Measurements from ENCODE around the gene HOXC11.
A peak's percentile ranks its signal among the peaks of the same experiment; 100 is the strongest.

Gene HOXC11

GRCh38 chr12:54014377-54015017, 41.6 kb downstream of the HOXC11 start:
- TF ChIP-seq CTCF (IDR thresholded peaks at IDR 0.05), result no peak
- TF ChIP-seq ZFX (IDR thresholded peaks at IDR 0.05; ENCODE audit: borderline replicate concordance), result no peak
- no peak overlapping the region for H3K27ac ChIP-seq

GRCh38 chr12:54015018-54015931, 42.3 kb downstream of the HOXC11 start:
- peak overlapping the region; percentile 83 for H3K27ac ChIP-seq
- TF ChIP-seq CTCF (IDR thresholded peaks at IDR 0.05), result no peak
- no peak for TF ChIP-seq ZFX (IDR thresholded peaks at IDR 0.05; ENCODE audit: borderline replicate concordance)

GRCh38 chr12:54016051-54016450, 43.1 kb downstream of the HOXC11 start:
- H3K27ac ChIP-seq, result peak overlapping the region; percentile 83
- TF ChIP-seq ZFX (IDR thresholded peaks at IDR 0.05; ENCODE audit: borderline replicate concordance), result no peak
- TF ChIP-seq CTCF (IDR thresholded peaks at IDR 0.05), result no peak

GRCh38 chr12:54016478-54016964, 43.6 kb downstream of the HOXC11 start:
- TF ChIP-seq CTCF (IDR thresholded peaks at IDR 0.05) (no peak), ZFX (IDR thresholded peaks at IDR 0.05; ENCODE audit: borderline replicate concordance) (no peak)
- H3K27ac ChIP-seq, result peak overlapping the region; percentile 83

- no peak for TF ChIP-seq ZFX (IDR thresholded peaks at IDR 0.05; ENCODE audit: borderline replicate concordance)
- peak; percentile 41 for TF ChIP-seq CTCF (IDR thresholded peaks at IDR 0.05)
Observed at GRCh38 chr12:54017027-54017788, 44.3 kb downstream of the HOXC11 start.

GRCh38 chr12:54017878-54018467, 45.0 kb downstream of the HOXC11 start:
- TF ChIP-seq CTCF (IDR thresholded peaks at IDR 0.05) (peak; percentile 19; the same call in 1 of the 2 replicates), ZFX (IDR thresholded peaks at IDR 0.05; ENCODE audit: borderline replicate concordance) (no peak)
- peak overlapping the region; percentile 83 for H3K27ac ChIP-seq

More at GRCh38 chr12:54017027-54017788, 44.3 kb downstream of the HOXC11 start:
- peak overlapping the region; percentile 83 for H3K27ac ChIP-seq
